ENCODE measurements around the gene PHC2. TPM values are rescaled to one million over a fixed set of nuclear protein-coding genes. Genes with fewer than 3 reads are reported as not detected.

Gene PHC2
- total RNA-seq, 2 donors from 2014 or later, result 15.4 to 34.5 TPM

DNA sequence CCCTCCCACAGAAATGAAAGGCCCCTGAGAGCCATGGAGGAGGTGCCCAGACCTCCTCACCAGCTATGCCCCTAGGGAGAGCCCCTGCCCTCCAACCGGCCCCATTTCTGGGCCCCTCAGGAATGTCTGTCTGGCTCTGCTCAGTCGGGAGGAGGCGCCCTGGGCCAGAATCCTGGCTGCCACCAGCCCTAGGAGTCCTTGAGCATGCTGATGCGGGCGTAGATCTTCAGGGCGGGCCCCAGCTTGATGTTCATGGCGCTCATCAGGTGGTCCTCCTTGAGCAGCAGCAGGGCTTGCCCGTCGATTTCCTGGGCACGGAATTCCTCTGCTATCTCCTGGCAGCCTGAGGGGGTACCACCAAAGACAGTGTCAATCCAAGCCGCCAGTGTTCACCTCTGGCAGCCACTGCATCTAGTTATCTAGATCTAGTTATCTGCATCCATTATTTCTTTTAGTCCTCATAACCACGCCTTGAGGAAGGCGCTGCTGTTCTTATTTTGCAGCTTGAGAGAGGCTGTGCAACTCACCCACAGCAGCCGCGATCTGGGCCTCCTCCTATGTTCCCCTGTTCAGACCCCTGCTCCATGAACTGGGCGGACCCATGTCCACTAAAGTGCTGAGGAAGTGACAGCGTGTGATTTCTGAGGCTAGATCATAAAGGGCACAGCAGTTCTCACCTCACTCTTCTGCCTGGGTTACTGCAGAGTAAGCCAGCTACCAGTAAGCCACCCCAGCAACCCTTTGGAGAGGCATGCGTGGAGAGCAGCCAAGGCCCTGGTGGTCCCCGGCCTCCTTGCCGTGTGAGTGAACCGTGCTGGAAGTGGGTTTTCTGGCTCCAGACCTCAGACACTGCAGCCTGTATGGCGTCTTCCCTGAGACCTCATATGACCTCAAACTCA lies 106.0 kb downstream of the PHC2 start:
- Mint-ChIP-seq H3K36me3 (peaks cover 0 to 14% of the 10 kb centered on the region in 2 donors), H3K9me3 (no peaks in the 10 kb centered on the region), H3K27ac (peak overlapping the region in 1 of 2 donors; percentile 36)
- DNase-seq (ENCODE audit: low spot score in 2 of 2), result no peak
- no peak for ATAC-seq

DNA sequence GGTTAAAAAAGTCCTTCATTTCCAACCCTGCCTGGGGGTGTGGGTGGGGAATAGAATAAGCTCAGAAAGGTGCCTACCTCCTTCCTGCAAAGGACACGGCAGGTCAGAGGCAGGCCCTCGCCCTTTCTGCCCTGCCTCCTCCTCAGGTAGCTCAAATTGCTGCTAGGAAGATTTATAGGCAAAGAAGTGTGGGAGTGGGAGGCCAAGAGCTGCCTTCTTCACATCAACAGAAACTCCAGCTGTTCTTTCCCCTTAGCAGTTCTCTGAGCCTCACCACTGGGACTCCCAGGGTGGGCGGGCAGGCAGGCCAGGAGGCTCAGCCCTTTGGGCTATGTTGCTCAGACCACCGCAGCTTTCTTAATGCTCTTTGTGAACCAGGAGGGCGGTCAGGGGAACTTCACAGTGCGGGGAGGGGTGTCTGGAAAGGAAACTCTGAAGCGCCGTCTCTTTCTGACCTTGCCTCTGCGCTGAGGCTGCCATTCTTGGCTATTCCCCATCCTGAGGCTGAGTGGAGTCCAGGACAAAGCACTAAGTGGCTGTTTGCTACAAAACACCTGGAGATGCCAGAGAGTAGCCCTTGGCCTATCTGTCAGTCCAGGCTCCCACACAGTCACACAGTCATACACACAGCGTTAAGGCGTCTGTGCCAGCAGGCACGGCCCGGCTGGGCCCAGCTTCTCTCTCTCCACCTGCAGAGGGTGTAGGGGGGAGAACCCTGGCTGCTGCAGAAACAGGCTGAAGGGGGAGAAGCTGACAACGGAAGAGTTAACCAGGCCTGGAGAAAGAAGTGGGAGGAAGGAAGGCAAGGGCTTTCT lies 107.0 kb downstream of the PHC2 start:
- H3K36me3 Mint-ChIP-seq, result peaks cover 0 to 6% of the 10 kb centered on the region in 2 donors
- no peak for ATAC-seq
- H3K27ac Mint-ChIP-seq, result no peak overlapping the region

DNA sequence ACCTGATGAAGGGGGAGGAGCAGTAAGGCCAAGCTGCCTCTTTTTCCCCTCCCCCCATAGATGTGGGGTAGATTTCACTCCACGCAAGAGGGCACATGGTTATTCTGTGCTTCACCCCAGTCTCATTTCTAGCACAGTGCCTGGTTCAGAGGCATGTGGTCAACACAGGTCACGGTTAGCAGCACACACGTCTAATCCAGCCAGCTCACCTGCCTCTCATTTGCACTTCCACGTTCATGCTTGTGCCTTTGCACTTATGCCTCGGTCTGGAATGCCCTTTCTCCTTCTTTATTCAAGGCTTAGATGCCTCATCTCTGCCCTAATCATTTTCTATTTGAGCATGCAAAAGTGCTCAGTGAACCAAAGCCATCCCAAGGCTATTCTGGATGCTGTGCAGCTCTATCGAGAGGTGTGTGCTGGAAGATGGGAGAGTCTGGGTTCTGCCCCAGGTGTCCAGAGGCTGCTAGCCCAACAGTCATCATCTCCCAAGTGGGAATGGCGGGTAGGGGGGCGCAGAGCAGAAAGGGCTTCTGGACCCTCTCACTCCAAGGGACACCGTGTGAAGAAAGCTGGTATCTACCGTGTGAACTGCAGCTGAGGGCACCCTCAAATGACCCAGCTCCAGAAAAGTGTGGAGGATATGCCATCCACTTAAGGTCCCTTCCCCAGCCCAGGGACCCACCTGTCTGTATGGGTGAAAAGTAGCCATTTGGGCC lies 107.9 kb downstream of the PHC2 start:
- no peaks in the 10 kb centered on the region for H3K9me3 Mint-ChIP-seq
- DNase-seq (ENCODE audit: low spot score in 2 of 2), result no peak
- no peak for ATAC-seq
- H3K27ac Mint-ChIP-seq, result peak overlapping the region in 1 of 2 donors; percentile 44
- H3K36me3 Mint-ChIP-seq, result no peaks in the 10 kb centered on the region

More for the DNA sequence above, 107.0 kb downstream of the PHC2 start:
- no peak for DNase-seq (ENCODE audit: low spot score in 2 of 2)
- H3K9me3 Mint-ChIP-seq, result no peaks in the 10 kb centered on the region

- no peak overlapping the region for H3K27ac Mint-ChIP-seq
Measured at GRCh38 chr1:33322109-33322508, 108.8 kb downstream of the PHC2 start.

DNA sequence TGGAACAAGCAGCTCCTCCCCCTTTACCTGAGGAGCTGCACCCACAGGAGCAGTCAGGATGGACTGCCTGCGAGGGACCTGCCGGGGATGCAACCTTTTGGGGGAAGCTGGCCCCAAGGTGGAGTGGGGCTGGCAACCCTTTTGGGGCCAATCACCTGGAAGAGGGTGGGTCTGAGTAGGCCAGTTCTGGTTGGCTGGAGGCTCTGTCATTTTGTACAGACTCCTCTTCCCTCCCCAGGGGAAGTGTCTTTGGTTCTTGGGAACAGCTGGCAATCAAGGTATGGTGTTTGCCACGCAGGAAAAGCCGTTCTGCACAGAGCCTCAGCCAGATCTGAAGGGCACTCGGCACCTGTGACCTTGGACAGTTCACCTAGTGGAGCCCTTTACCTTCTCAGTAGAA lies 109.7 kb downstream of the PHC2 start:
- Mint-ChIP-seq H3K36me3 (no peaks in the 10 kb centered on the region), H3K9me3 (no peaks in the 10 kb centered on the region), H3K27ac (no peak overlapping the region)
- no peak for DNase-seq (ENCODE audit: low spot score in 2 of 2)
- ATAC-seq, result no peak

More at GRCh38 chr1:33322109-33322508, 108.8 kb downstream of the PHC2 start:
- no peaks in the 10 kb centered on the region for H3K9me3 Mint-ChIP-seq
- H3K36me3 Mint-ChIP-seq, result no peaks in the 10 kb centered on the region
- ATAC-seq (no peak), DNase-seq (ENCODE audit: low spot score in 2 of 2) (no peak)

- DNase-seq (ENCODE audit: low spot score in 2 of 2) (no peak), ATAC-seq (no peak)
- Mint-ChIP-seq H3K27ac (no peak within 1 kb of the TSS), H3K9me3 (no peaks in the 10 kb centered on the region), H3K36me3 (no peaks in the 10 kb centered on the region)
Measured at GRCh38 chr1:33320619-33321165, 110.2 kb downstream of the PHC2 start, which contains the start of gene A3GALT2. A3GALT2 (minus strand) TSS chr1:33321098; CDS start chr1:33321098, 0 bp downstream.

DNA sequence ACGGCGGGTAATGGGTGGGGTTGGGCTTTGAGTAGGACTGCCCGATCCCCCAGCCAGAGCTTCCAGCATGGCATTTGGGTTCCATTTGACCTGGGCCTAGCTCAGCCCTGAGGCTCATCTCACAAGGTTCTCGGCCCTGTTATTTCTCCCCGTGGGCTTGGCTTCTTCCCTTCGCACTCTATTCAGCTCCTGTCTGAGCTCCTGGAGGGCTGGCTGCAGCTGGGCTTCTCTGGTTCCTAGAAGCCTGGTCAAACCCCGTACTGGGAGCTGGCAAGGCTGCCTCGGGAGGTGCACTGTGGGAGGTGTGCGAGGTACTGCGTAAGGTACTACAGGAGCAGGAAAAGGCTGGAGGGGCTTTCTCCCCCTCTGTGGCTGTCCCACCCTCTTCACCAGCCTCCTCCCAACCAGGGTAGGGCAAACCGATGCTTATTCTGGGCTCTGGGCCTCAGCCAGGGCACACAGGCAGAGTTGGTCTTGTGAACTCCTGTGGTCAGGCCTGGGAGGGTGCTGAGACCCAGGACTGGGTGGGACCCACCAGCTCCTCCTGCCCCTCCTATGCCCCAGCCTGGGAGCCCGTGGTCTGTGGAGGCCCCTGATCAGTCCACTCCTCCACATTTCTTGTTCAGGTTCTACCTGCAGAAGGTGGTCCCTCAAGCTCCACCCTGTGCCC lies 110.8 kb downstream of the PHC2 start:
- ATAC-seq, result peak in 1 of 2 donors; percentile 16
- Mint-ChIP-seq H3K36me3 (no peaks in the 10 kb centered on the region), H3K27ac (no peak overlapping the region), H3K9me3 (no peaks in the 10 kb centered on the region)
- DNase-seq (ENCODE audit: low spot score in 2 of 2), result no peak

DNA sequence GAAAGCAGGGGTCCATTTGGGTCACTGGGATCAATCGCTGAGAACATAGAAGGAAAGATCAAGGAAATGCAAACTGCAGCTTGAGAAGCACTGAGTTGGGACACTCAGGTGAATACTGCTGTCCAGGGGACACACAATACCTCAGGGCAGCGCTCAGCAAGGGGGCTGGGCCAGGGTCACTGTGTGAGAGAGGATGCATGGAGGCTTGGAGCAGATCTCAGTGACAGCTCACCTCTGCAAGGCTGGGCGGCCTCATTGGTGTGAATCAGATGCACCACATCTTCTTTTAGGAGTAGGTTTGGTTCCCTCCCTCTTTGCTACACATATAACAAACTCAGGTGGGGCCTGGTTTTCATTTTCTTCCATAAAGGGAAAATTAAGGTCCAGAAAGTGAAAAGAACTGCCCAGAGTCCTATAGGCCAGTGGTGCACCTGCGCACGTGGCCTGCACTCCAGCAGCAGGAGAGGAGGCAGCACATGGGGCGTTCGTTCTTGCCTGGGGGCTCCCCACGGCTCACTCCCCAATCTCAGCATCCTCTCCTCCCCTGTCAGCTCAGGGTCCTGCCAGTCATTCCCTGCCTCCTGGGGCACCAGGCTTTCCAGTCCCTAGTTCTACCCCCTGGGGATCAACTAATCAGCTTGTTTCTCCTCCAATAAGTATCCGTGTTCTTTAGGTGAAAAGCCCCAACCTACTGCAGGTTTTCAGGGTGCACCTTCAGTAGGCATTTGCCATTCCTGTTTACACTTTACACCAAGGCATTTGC lies 111.5 kb downstream of the PHC2 start:
- ATAC-seq, result no peak
- no peak overlapping the region for H3K27ac Mint-ChIP-seq

GRCh38 chr1:33317946-33318345 lies 112.9 kb downstream of the PHC2 start:
- ATAC-seq (no peak), DNase-seq (ENCODE audit: low spot score in 2 of 2) (no peak)
- no peaks in the 10 kb centered on the region for H3K36me3 Mint-ChIP-seq
- no peak overlapping the region for H3K27ac Mint-ChIP-seq
- H3K9me3 Mint-ChIP-seq, result no peaks in the 10 kb centered on the region

More for the DNA sequence above, 111.5 kb downstream of the PHC2 start:
- DNase-seq (ENCODE audit: low spot score in 2 of 2), result no peak
- no peaks in the 10 kb centered on the region for H3K9me3 Mint-ChIP-seq
- no peaks in the 10 kb centered on the region for H3K36me3 Mint-ChIP-seq

DNA sequence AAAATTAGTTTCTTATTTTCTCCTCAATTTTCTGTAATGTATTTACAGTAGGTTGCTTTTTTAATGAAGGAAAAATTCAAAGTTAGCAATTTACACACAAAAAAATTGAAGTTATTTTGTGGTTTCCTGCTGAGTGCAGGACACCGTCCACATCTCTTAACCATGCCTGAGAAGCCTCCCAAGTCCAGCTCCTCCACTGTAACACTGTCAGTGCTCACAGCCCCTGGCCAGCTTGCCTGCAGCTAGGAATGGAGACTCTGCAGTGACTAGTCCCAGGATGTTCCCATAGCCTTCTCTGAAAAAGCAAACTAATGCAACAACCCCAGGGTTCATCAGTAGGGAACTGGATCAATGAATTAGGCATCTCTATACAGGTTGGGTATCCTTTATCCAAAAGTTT lies 113.5 kb downstream of the PHC2 start:
- ATAC-seq, result no peak
- Mint-ChIP-seq H3K9me3 (no peaks in the 10 kb centered on the region), H3K36me3 (no peaks in the 10 kb centered on the region), H3K27ac (no peak overlapping the region)
- DNase-seq (ENCODE audit: low spot score in 2 of 2), result no peak

- no peak for ATAC-seq
- DNase-seq (ENCODE audit: low spot score in 2 of 2), result no peak
- no peaks in the 10 kb centered on the region for H3K36me3 Mint-ChIP-seq
- no peak overlapping the region for H3K27ac Mint-ChIP-seq
- H3K9me3 Mint-ChIP-seq, result no peaks in the 10 kb centered on the region
Measured at GRCh38 chr1:33316601-33317000, 114.3 kb downstream of the PHC2 start.

DNA sequence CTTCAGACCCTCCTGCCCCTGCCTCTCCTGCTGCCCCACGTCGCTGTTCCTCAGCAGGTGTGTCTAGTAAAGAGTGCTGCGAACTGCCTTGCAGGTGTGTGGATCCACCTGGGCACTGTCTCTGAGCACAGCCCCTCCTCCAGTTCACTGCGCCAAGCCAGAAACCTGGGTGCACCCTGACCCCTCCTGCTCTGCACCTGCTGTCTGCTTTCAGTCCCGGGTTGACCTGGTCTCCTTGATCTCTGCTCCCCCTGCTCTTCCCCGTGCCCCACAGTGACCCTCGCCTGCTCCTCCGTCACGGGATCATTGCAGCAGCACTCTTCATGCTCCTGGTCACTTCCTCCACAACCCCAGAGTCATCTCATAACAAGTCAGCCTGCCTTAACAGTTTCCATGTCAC lies 116.5 kb downstream of the PHC2 start:
- Mint-ChIP-seq H3K27ac (peak overlapping the region; percentile 7 to 63), H3K9me3 (no peaks in the 10 kb centered on the region), H3K36me3 (no peaks in the 10 kb centered on the region)
- DNase-seq (ENCODE audit: low spot score in 2 of 2) (no peak), ATAC-seq (no peak)

DNA sequence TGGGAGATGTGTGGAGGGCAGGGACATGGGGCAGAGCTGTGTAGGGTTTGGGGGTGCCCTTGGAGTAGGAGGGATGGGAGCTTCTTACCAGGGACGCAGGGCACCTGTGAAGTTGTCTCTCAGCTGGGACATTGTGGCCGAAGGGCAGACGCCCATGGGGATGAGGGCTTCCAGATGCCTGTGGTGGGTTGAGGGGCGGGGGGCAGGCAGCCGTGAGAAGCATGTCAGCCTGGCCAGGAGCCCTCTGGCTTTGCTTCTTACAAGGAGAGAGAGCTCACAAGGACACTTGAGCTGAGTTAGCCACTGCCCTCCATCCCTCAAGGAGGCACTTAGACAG lies 118.5 kb downstream of the PHC2 start:
- no peak for DNase-seq (ENCODE audit: low spot score in 2 of 2)
- H3K36me3 Mint-ChIP-seq, result no peaks in the 10 kb centered on the region
- no peak overlapping the region for H3K27ac Mint-ChIP-seq
- no peak for ATAC-seq
- no peaks in the 10 kb centered on the region for H3K9me3 Mint-ChIP-seq

DNA sequence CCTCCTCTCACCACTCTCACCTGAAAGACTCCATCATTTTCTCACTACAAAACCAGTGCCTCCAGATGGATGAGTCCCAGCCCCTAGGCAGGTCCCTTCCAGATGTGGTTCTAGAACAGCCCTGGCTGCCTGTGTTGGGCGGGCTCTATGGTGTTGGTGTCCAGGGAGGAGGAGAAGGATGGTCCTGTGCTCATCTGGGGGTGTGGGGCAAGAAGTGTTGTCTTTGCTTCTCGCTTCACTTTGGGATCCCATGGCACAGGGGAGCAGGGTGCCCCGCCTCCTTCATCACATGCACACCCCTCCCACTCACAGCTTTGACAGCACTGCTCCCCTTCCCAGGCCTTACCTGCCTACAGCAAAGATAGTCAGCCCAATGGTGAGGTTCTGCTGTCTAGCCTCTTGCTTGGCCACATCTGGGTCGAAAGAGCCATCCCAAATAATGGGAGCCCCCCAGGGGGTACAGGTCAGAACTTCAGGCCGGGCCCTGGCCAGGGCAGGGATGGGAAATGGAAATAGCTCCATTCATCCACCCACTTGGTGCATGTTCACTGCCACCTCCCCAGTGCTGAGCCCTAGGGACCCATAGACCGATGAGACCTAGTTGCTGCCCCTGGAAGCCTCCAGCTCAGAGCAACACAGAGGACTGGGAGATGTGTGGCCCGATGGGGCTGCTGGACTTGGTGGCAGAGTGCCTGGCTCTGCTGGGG lies 119.0 kb downstream of the PHC2 start:
- Mint-ChIP-seq H3K27ac (no peak overlapping the region), H3K36me3 (no peaks in the 10 kb centered on the region), H3K9me3 (no peaks in the 10 kb centered on the region)
- ATAC-seq, result no peak
- no peak for DNase-seq (ENCODE audit: low spot score in 2 of 2)

DNA sequence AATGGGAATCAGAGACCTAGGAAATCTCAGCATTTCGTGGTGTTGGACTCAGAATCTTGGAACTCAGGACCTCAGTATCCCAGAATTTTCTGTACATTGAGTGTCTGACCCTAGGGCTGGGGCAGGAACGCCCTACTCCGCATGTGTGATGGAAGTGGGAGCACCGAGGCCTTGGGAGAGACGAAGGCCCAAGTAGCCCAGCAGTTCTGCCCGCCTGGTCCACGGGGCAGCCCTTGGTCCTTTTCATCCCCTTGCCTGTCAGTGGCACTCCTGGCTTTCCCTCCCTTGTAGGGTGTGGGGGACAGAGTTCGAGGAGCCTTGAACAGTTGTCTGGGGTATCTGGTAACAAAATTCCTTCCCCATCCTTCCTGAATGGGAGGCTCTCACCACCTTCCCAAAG lies 120.2 kb downstream of the PHC2 start:
- Mint-ChIP-seq H3K36me3 (no peaks in the 10 kb centered on the region), H3K27ac (no peak overlapping the region)

More for the DNA sequence above, 120.2 kb downstream of the PHC2 start:
- no peak for DNase-seq (ENCODE audit: low spot score in 2 of 2)
- ATAC-seq, result no peak
- H3K9me3 Mint-ChIP-seq, result no peaks in the 10 kb centered on the region
